HG02981 (cell line): Measurements from ENCODE around the gene PRRT2.

Experiments used
- ATAC-seq: cut with Tn5 transposase; IDR thresholded peaks from one replicate; pipeline ENCODE4 v1.9.1; 2021; ENCODE audit warnings: mild to moderate bottlenecking, moderate library complexity; ENCODE audit not compliant: unreplicated experiment

PRRT2 gene

GRCh38 chr16:29858974-29859373 is 47.0 kb downstream of the PRRT2 start:
- no peak for ATAC-seq

- ATAC-seq, result no peak
These were observed 48.2 kb downstream of the PRRT2 start for GRCh38 chr16:29860218-29860617.

- peak; percentile 3 for ATAC-seq
These were observed 50.4 kb downstream of the PRRT2 start for GRCh38 chr16:29862383-29862883.

- peak; percentile 91 for ATAC-seq
These were observed 51.1 kb downstream of the PRRT2 start, which contains the start of gene CDIPT for GRCh38 chr16:29862884-29863668. Gene CDIPT, minus strand, starts transcription at chr16:29863226. Its CDS starts 369 bp downstream, at chr16:29862857.

- no peak for ATAC-seq
These were observed 51.6 kb downstream of the PRRT2 start for GRCh38 chr16:29863669-29863984.

GRCh38 chr16:29864205-29864604 is 52.2 kb downstream of the PRRT2 start:
- ATAC-seq, result no peak
